HG03060 (cell line): ENCODE measurements around the gene BBIP1.

Experiments
- ATAC-seq: cut with Tn5 transposase; IDR thresholded peaks from one replicate; pipeline ENCODE4 v1.9.1; 2021; ENCODE audit warnings: low read depth, moderate number of reproducible peaks; ENCODE audit not compliant: unreplicated experiment

Gene BBIP1

GRCh38 chr10:110850099-110850498 lies 68.9 kb downstream of the BBIP1 start:
- ATAC-seq: no peak
